Endothelial cell of umbilical vein (primary cell): ENCODE measurements around the gene MEGF10.

Source experiments
- CTCF ChIP-seq, 2 donors: IDR thresholded peaks; 1 replicate in 1 of 2; 2 replicates in 1 of 2; pipeline ENCODE4 v1.5.1; 2011; ENCODE audit warnings: low read length in 2 of 2, mild to moderate bottlenecking in 2 of 2, moderate library complexity in 2 of 2, control low read depth in 1 of 2, inconsistent platforms in 1 of 2, low read depth in 1 of 2; ENCODE audit not compliant: insufficient read depth in 1 of 2; ENCODE audit errors: extremely low read depth in 1 of 2
- POLR2A ChIP-seq: IDR thresholded peaks from 2 replicates; pipeline ENCODE4 v1.6.1; 2012; ENCODE audit warnings: low read depth, mild to moderate bottlenecking, control low read depth, low read length
- TF ChIP-seq, protein P1 (sequence below): IDR thresholded peaks from 2 replicates; pipeline ENCODE4 v1.6.1; 2011; ENCODE audit not compliant: insufficient read depth, insufficient read length

- TF ChIP-seq POLR2A (no peak), CTCF (IDR thresholded peaks at IDR 0.05; ENCODE audit: extremely low read depth in 1 of 2, insufficient read depth in 1 of 2, low read depth in 1 of 2, low read length in 2 of 2) (no peak)
- TF ChIP-seq, protein P1, sequence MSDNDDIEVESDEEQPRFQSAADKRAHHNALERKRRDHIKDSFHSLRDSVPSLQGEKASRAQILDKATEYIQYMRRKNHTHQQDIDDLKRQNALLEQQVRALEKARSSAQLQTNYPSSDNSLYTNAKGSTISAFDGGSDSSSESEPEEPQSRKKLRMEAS, result no peak
Measured at GRCh38 chr5:127411381-127411780, 120.8 kb downstream of the MEGF10 start.
